Heart right ventricle (tissue), 16 donors: ENCODE measurements around the gene KYNU. TPM values are rescaled to one million over a fixed set of nuclear protein-coding genes. Genes with fewer than 3 reads are reported as not detected.
"Not testable (repeated sequence)": the region's sequence is repeated elsewhere in the genome, so short reads cannot be mapped to it uniquely, and the experiment has no call there.

Source experiments
- ATAC-seq, 8 donors: fragments of 200-7000 bp; cut with Tn5 transposase; one replicate each; pipeline ENCODE4 v1.9.1; 2020; ENCODE audit warnings: mild to moderate bottlenecking in 8 of 8, moderate library complexity in 8 of 8, moderate number of reproducible peaks in 1 of 8
- DNase-seq, 2 donors: peaks; one replicate each; pipeline ENCODE4 v3.0.0-alpha.2; 2020
- H3K27ac ChIP-seq, 10 donors: fragments of 200-600 bp; sonication (generic) in 2 of 10; one replicate each; pipeline versions ENCODE4 v1.5.0 to v1.8.0; 2020 to 2022; ENCODE audit warnings: mild to moderate bottlenecking in 3 of 10
- H3K27me3 ChIP-seq, 7 donors: fragments of 200-600 bp; one replicate each; pipeline ENCODE4 v1.8.0; 2021 to 2022; ENCODE audit warnings: mild to moderate bottlenecking in 2 of 7
- H3K36me3 ChIP-seq, 9 donors: fragments of 200-600 bp; sonication (generic) in 1 of 9; one replicate each; pipeline versions ENCODE4 v1.5.0 to v1.8.0; 2020 to 2022; ENCODE audit warnings: mild to moderate bottlenecking in 2 of 9
- H3K4me1 ChIP-seq, 9 donors: fragments of 200-600 bp; sonication (generic) in 1 of 9; one replicate each; pipeline versions ENCODE4 v1.5.0 to v1.8.0; 2020 to 2022; ENCODE audit warnings: mild to moderate bottlenecking in 4 of 9
- H3K4me3 ChIP-seq, 10 donors: fragments of 200-600 bp; sonication (generic) in 2 of 10; one replicate each; pipeline versions ENCODE4 v1.5.0 to v1.8.0; 2020 to 2022; ENCODE audit warnings: mild to moderate bottlenecking in 7 of 10, moderate library complexity in 2 of 10
- H3K9me3 ChIP-seq, 11 donors: fragments of 200-600 bp in 10 of 11; sonication (generic) in 2 of 11; one replicate each; pipeline versions ENCODE4 v1.5.0 to v1.8.0; 2013 to 2022; ENCODE audit warnings: mild to moderate bottlenecking in 2 of 11, control low read depth in 1 of 11, moderate library complexity in 1 of 11
- CTCF ChIP-seq, 9 donors: fragments of 200-600 bp; sonication (generic) in 2 of 9; IDR thresholded peaks; one replicate each; pipeline versions ENCODE4 v1.5.0 to v1.8.0; 2021 to 2022; ENCODE audit warnings: antibody characterized with exemption in 9 of 9, mild to moderate bottlenecking in 5 of 9, moderate library complexity in 1 of 9
- WGBS, 2 donors: extraction: QIAGEN DNeasy Blood & Tissue Kit; methylation state at CpG; one replicate each; pipeline ENCODE4 v1.1.7; 2013; ENCODE audit warnings: inconsistent platforms in 1 of 2; 5-methylcytosine and 5-hydroxymethylcytosine counted together
- intact Hi-C, 10 donors: fragments of 100-400 bp; cut with DNase I; formaldehyde crosslinking; loops; one replicate each; pipeline versions ENCODE4 v1.11.1 to v1.14.2; 2022
- polyA plus RNA-seq, 2 donors: library from polyadenylated mRNA; stranded (reverse); fragments of 200-250 nt; gene quantifications; one replicate each; pipeline ENCODE4 v1.2.3, GENCODE V29; 2013
- total RNA-seq, 10 donors: library from RNA; stranded (reverse); fragmentation: NEBNext Ultra II Directional in 3 of 10; extraction: Animal tissue kit (Norgen Biotek cat#: 25700) in 3 of 10; gene quantifications; one replicate each; pipeline versions ENCODE4 v1.2.1 to v1.2.4, GENCODE V29; 2021 to 2023
- donor health status: Arrhythmogenic right ventricular cardiomyopathy.
- donor health status: ischemic (EF 13 %, LVEDD 7.1; RV severe dilation, severe dysfunction).
- donor health status: healthy with polysubstance abuse.
- donor health status: DM: no; HTN: yes; CAD: no.
- donor health status: DM: no; HTN: no; CAD: no.
- donor health status: ischemic (EF 25% LVEDD 6.9; RV normal size, moderate dysfunction).
- donor health status: ischemic (EF 25% LVEDD 5.7; RV mildly dilated, moderate dysfunction).
- donor health status: healthy.
- donor health status: DM: yes; HTN: yes; CAD: no.
- donor health status: Ischemic cardiomyopathy.
- donor health status: ischemic (EF 35%, LVEDD 5.7; RV mildly dilated, moderate dysfunction).
- donor health status: nonischemic (EF 11% LVEDD 7.7; RV severe dilation, severe dysfunction).
- donor health status: DM: yes; HTN: yes; CAD: no.
- donor health status: PGD.
- donor health status: ischemic (EF 29% LVEDD 5.4; RV normal size, mild dysfunction).
- donor health status: nonischemic (EF 23%, LVEDD 6.1; RV moderate dilation, normal function).

The KYNU gene
- total and polyA plus RNA-seq, 12 donors = 0.07 to 9.5 (median 0.78) TPM

GRCh38 chr2:142885543-142885942 lies 8.1 kb downstream of the KYNU start:
- no peak overlapping the region for H3K27ac ChIP-seq
- peaks cover 0 to 4% (median 0%) of the 10 kb centered on the region in 11 donors for H3K9me3 ChIP-seq
- no peak for TF ChIP-seq CTCF (IDR thresholded peaks at IDR 0.05)
- ATAC-seq = no peak
- H3K27me3 ChIP-seq = no peaks in the 10 kb centered on the region
- H3K36me3 ChIP-seq = peaks cover 0 to 20% (median 0%) of the 10 kb centered on the region in 9 donors
- H3K4me3 ChIP-seq = no peak overlapping the region
- intact Hi-C loops = no loop called here
- H3K4me1 ChIP-seq = peaks cover 0 to 4% (median 0%) of the 10 kb centered on the region in 9 donors
- DNase-seq = no peak

GRCh38 chr2:142892715-142893114 lies 15.3 kb downstream of the KYNU start:
- 60 to 92% methylated on average over 2 of the region's 2 CpGs for WGBS, 2 donors
- no peak for DNase-seq
- intact Hi-C loops = no loop called here
- Histone ChIP-seq H3K36me3 (peaks cover 0 to 5% (median 0%) of the 10 kb centered on the region in 9 donors), H3K4me3 (no peak overlapping the region), H3K9me3 (no peaks in the 10 kb centered on the region), H3K27ac (no peak overlapping the region), H3K4me1 (no peaks in the 10 kb centered on the region), H3K27me3 (no peaks in the 10 kb centered on the region)
- TF ChIP-seq CTCF (IDR thresholded peaks at IDR 0.05) = no peak
- ATAC-seq = no peak

- DNase-seq = no peak
- TF ChIP-seq CTCF (IDR thresholded peaks at IDR 0.05) = no peak
- intact Hi-C loops = no loop called here
- Histone ChIP-seq H3K4me1 (no peaks in the 10 kb centered on the region), H3K4me3 (no peak overlapping the region), H3K27ac (no peak overlapping the region), H3K9me3 (no peaks in the 10 kb centered on the region), H3K36me3 (peaks cover 0 to 5% (median 0%) of the 10 kb centered on the region in 9 donors), H3K27me3 (no peaks in the 10 kb centered on the region)
- ATAC-seq = no peak
- 83 to 85% methylated on average over 2 of the region's 2 CpGs for WGBS, 2 donors
These were observed 15.8 kb downstream of the KYNU start for GRCh38 chr2:142893241-142893640.

- H3K4me1 ChIP-seq = no peaks in the 10 kb centered on the region
- no peaks in the 10 kb centered on the region for H3K36me3 ChIP-seq
- TF ChIP-seq CTCF (IDR thresholded peaks at IDR 0.05) = no peak
- H3K4me3 ChIP-seq = no peak overlapping the region
- DNase-seq (no peak), ATAC-seq (no peak)
- no peak overlapping the region for H3K27ac ChIP-seq
- WGBS, 2 donors = 33 to 44% methylated on average over 1 of the region's 1 CpG
- H3K9me3 ChIP-seq = no peaks in the 10 kb centered on the region
- intact Hi-C loops = no loop called here
- H3K27me3 ChIP-seq = no peaks in the 10 kb centered on the region
These were observed 20.3 kb downstream of the KYNU start for GRCh38 chr2:142897807-142898206.

- DNase-seq, H3K4me1 ChIP-seq, intact Hi-C loops, ATAC-seq, H3K27me3 ChIP-seq, H3K36me3 ChIP-seq, H3K27ac ChIP-seq, H3K9me3 ChIP-seq, H3K4me3 ChIP-seq: not testable (repeated sequence)
- 91 to 93% methylated on average over 4 of the region's 4 CpGs for WGBS, 2 donors
These were observed 22.9 kb downstream of the KYNU start for GRCh38 chr2:142900327-142900726.
